Activated T-helper 2 cell treated with anti-CD3 and anti-CD28 coated beads, Interferon-gamma antibody, Interleukin-2, Interleukin-4, amounts not matched to agents 10 μg/mL and 5 μg/mL and 100 μg/mL, durations not matched to agents 14 hours and 24 hours and 36 hours (primary cell): ENCODE data around the gene TRIB2. TPM values are rescaled to one million over a fixed set of nuclear protein-coding genes. Genes with fewer than 3 reads are reported as not detected.
A peak's percentile ranks its signal among the peaks of the same experiment; 100 is the strongest.

Experiments
- DNase-seq: peaks from one replicate; pipeline ENCODE4 v3.0.0; 2021; ENCODE audit warnings: low spot score
- H3K27ac Mint-ChIP-seq: one replicate; pipeline ENCODE4 v1.8.0; 2021; ENCODE audit warnings: mixed read lengths
- H3K27me3 Mint-ChIP-seq: one replicate; pipeline ENCODE4 v1.8.0; 2021; ENCODE audit warnings: low read depth, mixed read lengths
- H3K36me3 Mint-ChIP-seq: one replicate; pipeline ENCODE4 v1.8.0; 2021; ENCODE audit warnings: low read depth, mixed read lengths
- H3K4me1 Mint-ChIP-seq: one replicate; pipeline ENCODE4 v1.8.0; 2021; ENCODE audit warnings: low read depth, mixed read lengths
- H3K4me3 Mint-ChIP-seq: one replicate; pipeline ENCODE4 v1.8.0; 2021; ENCODE audit warnings: low read depth, mild to moderate bottlenecking, moderate library complexity, mixed read lengths
- H3K9me3 Mint-ChIP-seq: one replicate; pipeline ENCODE4 v1.8.0; 2021; ENCODE audit warnings: mixed read lengths
- intact Hi-C: fragments of 100-400 bp; cut with micrococcal nuclease; formaldehyde crosslinking; loops from one replicate; pipeline ENCODE4 v1.15.1; 2023
- total RNA-seq: library from RNA; stranded (reverse); gene quantifications from 2 replicates; pipeline ENCODE4 v1.2.3, GENCODE V29; 2022

Gene TRIB2
- total RNA-seq, 1 donor from 2014 or later: 3.9 TPM

GRCh38 chr2:12704378-12704777, 12.4 kb upstream of the TRIB2 start:
- H3K27me3 Mint-ChIP-seq: peaks cover 22% of the 10 kb centered on the region
- H3K4me3 Mint-ChIP-seq: no peak overlapping the region
- peaks cover 10% of the 10 kb centered on the region for H3K36me3 Mint-ChIP-seq
- peaks cover 39% of the 10 kb centered on the region for H3K4me1 Mint-ChIP-seq
- intact Hi-C loops: loop anchor here (5.0 kb wide), 2 partner anchors 202 to 412 kb away; no protein-coding TSS in a partner anchor
- DNase-seq: no peak
- peaks cover 13% of the 10 kb centered on the region for H3K9me3 Mint-ChIP-seq
- H3K27ac Mint-ChIP-seq: no peak overlapping the region

GRCh38 chr2:12705230-12705629, 11.5 kb upstream of the TRIB2 start:
- H3K4me3 Mint-ChIP-seq: no peak overlapping the region
- no peak overlapping the region for H3K27ac Mint-ChIP-seq
- peaks cover 13% of the 10 kb centered on the region for H3K9me3 Mint-ChIP-seq
- H3K4me1 Mint-ChIP-seq: peaks cover 45% of the 10 kb centered on the region
- peaks cover 14% of the 10 kb centered on the region for H3K27me3 Mint-ChIP-seq
- no peak for DNase-seq
- intact Hi-C loops: no loop called here
- peaks cover 10% of the 10 kb centered on the region for H3K36me3 Mint-ChIP-seq

GRCh38 chr2:12705742-12706141, 11.0 kb upstream of the TRIB2 start:
- H3K27me3 Mint-ChIP-seq: peaks cover 9% of the 10 kb centered on the region
- no peak overlapping the region for H3K4me3 Mint-ChIP-seq
- DNase-seq: no peak
- intact Hi-C loops: no loop called here
- peaks cover 10% of the 10 kb centered on the region for H3K36me3 Mint-ChIP-seq
- H3K27ac Mint-ChIP-seq: no peak overlapping the region
- H3K4me1 Mint-ChIP-seq: peaks cover 49% of the 10 kb centered on the region
- peaks cover 13% of the 10 kb centered on the region for H3K9me3 Mint-ChIP-seq

GRCh38 chr2:12708508-12709206, 8.1 kb upstream of the TRIB2 start:
- Mint-ChIP-seq H3K27me3 (no peaks in the 10 kb centered on the region), H3K4me1 (peaks cover 34% of the 10 kb centered on the region), H3K9me3 (peaks cover 13% of the 10 kb centered on the region), H3K36me3 (peaks cover 10% of the 10 kb centered on the region), H3K4me3 (no peak overlapping the region), H3K27ac (no peak overlapping the region)
- DNase-seq: no peak
- intact Hi-C loops: no loop called here

GRCh38 chr2:12709207-12709522, 7.6 kb upstream of the TRIB2 start:
- Mint-ChIP-seq H3K36me3 (peaks cover 10% of the 10 kb centered on the region), H3K9me3 (peaks cover 13% of the 10 kb centered on the region), H3K4me1 (peaks cover 34% of the 10 kb centered on the region), H3K27me3 (no peaks in the 10 kb centered on the region), H3K27ac (no peak overlapping the region), H3K4me3 (no peak overlapping the region)
- intact Hi-C loops: no loop called here
- no peak for DNase-seq

GRCh38 chr2:12710301-12710700, 6.4 kb upstream of the TRIB2 start:
- H3K9me3 Mint-ChIP-seq: peaks cover 7% of the 10 kb centered on the region
- H3K4me1 Mint-ChIP-seq: peaks cover 37% of the 10 kb centered on the region
- intact Hi-C loops: no loop called here
- DNase-seq: no peak
- no peak overlapping the region for H3K4me3 Mint-ChIP-seq
- H3K27ac Mint-ChIP-seq: no peak overlapping the region
- no peaks in the 10 kb centered on the region for H3K27me3 Mint-ChIP-seq
- peaks cover 5% of the 10 kb centered on the region for H3K36me3 Mint-ChIP-seq

- Mint-ChIP-seq H3K4me3 (no peak overlapping the region), H3K27me3 (no peaks in the 10 kb centered on the region), H3K9me3 (no peaks in the 10 kb centered on the region), H3K36me3 (no peaks in the 10 kb centered on the region), H3K4me1 (peaks cover 41% of the 10 kb centered on the region), H3K27ac (no peak overlapping the region)
- intact Hi-C loops: no loop called here
- DNase-seq: no peak
These were observed 5.4 kb upstream of the TRIB2 start for GRCh38 chr2:12711339-12711738.

GRCh38 chr2:12712881-12713280, 3.9 kb upstream of the TRIB2 start:
- Mint-ChIP-seq H3K4me1 (peaks cover 41% of the 10 kb centered on the region), H3K27me3 (no peaks in the 10 kb centered on the region), H3K9me3 (no peaks in the 10 kb centered on the region), H3K36me3 (no peaks in the 10 kb centered on the region), H3K4me3 (no peak overlapping the region), H3K27ac (no peak overlapping the region)
- intact Hi-C loops: no loop called here
- DNase-seq: no peak

GRCh38 chr2:12714391-12715221, 2.1 kb upstream of the TRIB2 start:
- intact Hi-C loops: loop anchor here (5.0 kb wide), 4 partner anchors 77 to 707 kb away; no protein-coding TSS in a partner anchor
- Mint-ChIP-seq H3K9me3 (no peaks in the 10 kb centered on the region), H3K4me3 (no peak overlapping the region), H3K36me3 (no peaks in the 10 kb centered on the region), H3K4me1 (peaks cover 38% of the 10 kb centered on the region), H3K27ac (no peak overlapping the region), H3K27me3 (peaks cover 10% of the 10 kb centered on the region)
- DNase-seq: no peak

- Mint-ChIP-seq H3K36me3 (no peaks in the 10 kb centered on the region), H3K27ac (no peak overlapping the region), H3K9me3 (no peaks in the 10 kb centered on the region), H3K4me1 (peaks cover 41% of the 10 kb centered on the region), H3K4me3 (peak overlapping the region; percentile 85), H3K27me3 (peaks cover 16% of the 10 kb centered on the region)
- intact Hi-C loops: loop anchor here (1.0 to 5.0 kb wide), 9 partner anchors 78 to 852 kb away; no protein-coding TSS in a partner anchor
- DNase-seq: no peak
These were observed 1.3 kb upstream of the TRIB2 start for GRCh38 chr2:12715258-12716031.

- H3K27me3 Mint-ChIP-seq: peaks cover 17% of the 10 kb centered on the region
- H3K36me3 Mint-ChIP-seq: no peaks in the 10 kb centered on the region
- peak overlapping the region; percentile 72 for H3K27ac Mint-ChIP-seq
- peak; percentile 74 for DNase-seq
- H3K4me1 Mint-ChIP-seq: peaks cover 42% of the 10 kb centered on the region
- H3K4me3 Mint-ChIP-seq: peak overlapping the region; percentile 85
- H3K9me3 Mint-ChIP-seq: no peaks in the 10 kb centered on the region
- intact Hi-C loops: loop anchor here (1.0 to 5.0 kb wide), 9 partner anchors 79 to 853 kb away; no protein-coding TSS in a partner anchor
These were observed 779 bp upstream of the TRIB2 start for GRCh38 chr2:12716032-12716281.

- no peaks in the 10 kb centered on the region for H3K9me3 Mint-ChIP-seq
- peaks cover 5% of the 10 kb centered on the region for H3K36me3 Mint-ChIP-seq
- intact Hi-C loops: loop anchor here (1.0 to 5.0 kb wide), 9 partner anchors 80 to 887 kb away; no protein-coding TSS in a partner anchor
These were observed 667 bp downstream of the TRIB2 start for GRCh38 chr2:12717191-12718014.

More at GRCh38 chr2:12717191-12718014, 667 bp downstream of the TRIB2 start:
- Mint-ChIP-seq H3K27ac (peak overlapping the region; percentile 78), H3K27me3 (peaks cover 17% of the 10 kb centered on the region), H3K4me1 (peaks cover 54% of the 10 kb centered on the region), H3K4me3 (peak overlapping the region; percentile 97)
- DNase-seq: peak; percentile 41
